DOHH2 (cell line): ENCODE measurements around the gene SNX22.
A peak's percentile ranks its signal among the peaks of the same experiment; 100 is the strongest.

Experiments
- H3F3A ChIP-seq: fragments of 200-600 bp; sonication (generic), shearing (Covaris generic); 2 replicates; pipeline ENCODE4 v1.6.0; 2016; ENCODE audit warnings: antibody characterized with exemption, mild to moderate bottlenecking; ENCODE audit not compliant: control insufficient read depth, insufficient read depth
- H3K27ac ChIP-seq: fragments of 200-600 bp; sonication (generic); 2 replicates; pipeline ENCODE4 v1.5.1; 2014; ENCODE audit warnings: low read depth, mild to moderate bottlenecking, low read length, moderate library complexity
- H3K27me3 ChIP-seq: fragments of 200-600 bp; sonication (generic); 2 replicates; pipeline ENCODE4 v1.6.1; 2014; ENCODE audit warnings: mild to moderate bottlenecking, low read length, mixed read lengths; ENCODE audit not compliant: control insufficient read depth
- H3K36me3 ChIP-seq: fragments of 200-600 bp; sonication (generic); 2 replicates; pipeline ENCODE4 v1.6.1; 2014; ENCODE audit warnings: mild to moderate bottlenecking, low read length, moderate library complexity, mixed read lengths; ENCODE audit not compliant: control insufficient read depth
- H3K4me1 ChIP-seq: fragments of 200-600 bp; sonication (generic); 2 replicates; pipeline ENCODE4 v1.6.1; 2014; ENCODE audit warnings: mild to moderate bottlenecking, low read length, mixed read lengths; ENCODE audit not compliant: control insufficient read depth
- H3K4me2 ChIP-seq: fragments of 200-600 bp; sonication (generic); 2 replicates; pipeline ENCODE4 v1.6.0; 2014; ENCODE audit warnings: mild to moderate bottlenecking, low read length, moderate library complexity
- H3K4me3 ChIP-seq: fragments of 200-600 bp; sonication (generic); 2 replicates; pipeline ENCODE4 v1.5.1; 2014; ENCODE audit warnings: mild to moderate bottlenecking, low read length, mixed read lengths
- H3K79me2 ChIP-seq: fragments of 200-600 bp; sonication (generic); 2 replicates; pipeline ENCODE4 v1.6.1; 2014; ENCODE audit warnings: mild to moderate bottlenecking, low read length, mixed read lengths; ENCODE audit not compliant: control insufficient read depth
- H3K9me2 ChIP-seq: fragments of 200-600 bp; sonication (generic); replicated peaks from 2 replicates; pipeline ENCODE4 v1.6.1; 2014; ENCODE audit warnings: mild to moderate bottlenecking, low read length, mixed read lengths; ENCODE audit not compliant: control insufficient read depth
- H3K9me3 ChIP-seq: fragments of 200-600 bp; sonication (generic); 2 replicates; pipeline ENCODE4 v1.6.1; 2014; ENCODE audit warnings: antibody characterized with exemption, low read length, mixed read lengths; ENCODE audit not compliant: control insufficient read depth, insufficient read depth
- H4K20me1 ChIP-seq: fragments of 200-600 bp; sonication (generic); 2 replicates; pipeline ENCODE4 v1.6.0; 2014; ENCODE audit warnings: low read depth, mild to moderate bottlenecking, antibody characterized with exemption, low read length, moderate library complexity; ENCODE audit not compliant: control insufficient read depth, insufficient read depth
- EZH2phosphoT487 ChIP-seq: fragments of 200-600 bp; sonication (generic); IDR thresholded peaks from 2 replicates; pipeline ENCODE4 v1.6.1; 2017; ENCODE audit warnings: borderline replicate concordance, mild to moderate bottlenecking, antibody characterized with exemption, low read length, moderate library complexity, mixed read lengths
- TF ChIP-seq, protein P1 (sequence below): fragments of 200-600 bp; sonication (generic); IDR thresholded peaks from one replicate; pipeline ENCODE4 v1.5.1; 2014; ENCODE audit warnings: antibody characterized with exemption, mild to moderate bottlenecking, low read depth, low read length; ENCODE audit not compliant: poor library complexity, severe bottlenecking

The SNX22 gene

GRCh38 chr15:64162869-64163658, 11.5 kb downstream of the SNX22 start, which contains the start of gene PPIB:
Gene PPIB, minus strand, starts transcription at chr15:64163022. Its CDS starts 36 bp downstream, at chr15:64162986.
- peak within 1 kb of the TSS; percentile 59 for H3K27ac ChIP-seq
- H3K9me3 ChIP-seq, result no peaks in the 10 kb centered on the region
- peaks cover 36% of the 10 kb centered on the region for H3K4me1 ChIP-seq
- no peaks in the 10 kb centered on the region for H3K9me2 ChIP-seq
- H4K20me1 ChIP-seq, result peaks cover 3% of the 10 kb centered on the region; the same call in 1 of the 2 replicates
- peaks cover 37% of the 10 kb centered on the region for H3K79me2 ChIP-seq
- peak within 1 kb of the TSS; percentile 96 for H3K4me3 ChIP-seq
- H3K36me3 ChIP-seq, result peaks cover 34% of the 10 kb centered on the region
- TF ChIP-seq, protein P1, sequence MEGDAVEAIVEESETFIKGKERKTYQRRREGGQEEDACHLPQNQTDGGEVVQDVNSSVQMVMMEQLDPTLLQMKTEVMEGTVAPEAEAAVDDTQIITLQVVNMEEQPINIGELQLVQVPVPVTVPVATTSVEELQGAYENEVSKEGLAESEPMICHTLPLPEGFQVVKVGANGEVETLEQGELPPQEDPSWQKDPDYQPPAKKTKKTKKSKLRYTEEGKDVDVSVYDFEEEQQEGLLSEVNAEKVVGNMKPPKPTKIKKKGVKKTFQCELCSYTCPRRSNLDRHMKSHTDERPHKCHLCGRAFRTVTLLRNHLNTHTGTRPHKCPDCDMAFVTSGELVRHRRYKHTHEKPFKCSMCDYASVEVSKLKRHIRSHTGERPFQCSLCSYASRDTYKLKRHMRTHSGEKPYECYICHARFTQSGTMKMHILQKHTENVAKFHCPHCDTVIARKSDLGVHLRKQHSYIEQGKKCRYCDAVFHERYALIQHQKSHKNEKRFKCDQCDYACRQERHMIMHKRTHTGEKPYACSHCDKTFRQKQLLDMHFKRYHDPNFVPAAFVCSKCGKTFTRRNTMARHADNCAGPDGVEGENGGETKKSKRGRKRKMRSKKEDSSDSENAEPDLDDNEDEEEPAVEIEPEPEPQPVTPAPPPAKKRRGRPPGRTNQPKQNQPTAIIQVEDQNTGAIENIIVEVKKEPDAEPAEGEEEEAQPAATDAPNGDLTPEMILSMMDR, result peak; percentile 52
- no peak for TF ChIP-seq EZH2phosphoT487
- no peaks in the 10 kb centered on the region for H3K27me3 ChIP-seq
- peaks cover 17% of the 10 kb centered on the region; the same call in 1 of the 2 replicates for H3F3A ChIP-seq
- H3K4me2 ChIP-seq, result peak within 1 kb of the TSS; percentile 90

GRCh38 chr15:64163659-64164362, 12.3 kb downstream of the SNX22 start:
- H3K4me2 ChIP-seq, result peak overlapping the region; percentile 89
- no peaks in the 10 kb centered on the region for H3K9me2 ChIP-seq
- peak overlapping the region; percentile 59 for H3K27ac ChIP-seq
- H3F3A ChIP-seq, result peaks cover 14% of the 10 kb centered on the region; the same call in 1 of the 2 replicates
- H4K20me1 ChIP-seq, result peaks cover under 1% of the 10 kb centered on the region; the same call in 1 of the 2 replicates
- peak overlapping the region; percentile 76 for H3K4me3 ChIP-seq
- peaks cover 28% of the 10 kb centered on the region for H3K4me1 ChIP-seq
- no peak for TF ChIP-seq EZH2phosphoT487
- TF ChIP-seq, protein P1, result no peak
- no peaks in the 10 kb centered on the region for H3K9me3 ChIP-seq
- H3K79me2 ChIP-seq, result peaks cover 33% of the 10 kb centered on the region
- H3K36me3 ChIP-seq, result peaks cover 26% of the 10 kb centered on the region
- no peaks in the 10 kb centered on the region for H3K27me3 ChIP-seq

GRCh38 chr15:64164436-64164835, 12.9 kb downstream of the SNX22 start:
- Histone ChIP-seq H4K20me1 (no peaks in the 10 kb centered on the region), H3K4me1 (peaks cover 28% of the 10 kb centered on the region), H3F3A (peaks cover 14% of the 10 kb centered on the region; the same call in 1 of the 2 replicates), H3K79me2 (peaks cover 29% of the 10 kb centered on the region), H3K9me2 (no peaks in the 10 kb centered on the region), H3K36me3 (peaks cover 21% of the 10 kb centered on the region), H3K9me3 (no peaks in the 10 kb centered on the region), H3K4me3 (no peak overlapping the region), H3K27me3 (no peaks in the 10 kb centered on the region), H3K4me2 (peak overlapping the region; percentile 89; the same call in 1 of the 2 replicates), H3K27ac (no peak overlapping the region)
- TF ChIP-seq EZH2phosphoT487, result no peak
- TF ChIP-seq, protein P1, result no peak
